NCI-H748 treated with DMSO at 0.1 percent for 48 hours (cell line): ENCODE measurements around the gene CDC6.

Experiments used
- DNase-seq: peaks from one replicate; lab custom pipeline; 2025; lab: John Stamatoyannopoulos, UW

Gene CDC6

DNA sequence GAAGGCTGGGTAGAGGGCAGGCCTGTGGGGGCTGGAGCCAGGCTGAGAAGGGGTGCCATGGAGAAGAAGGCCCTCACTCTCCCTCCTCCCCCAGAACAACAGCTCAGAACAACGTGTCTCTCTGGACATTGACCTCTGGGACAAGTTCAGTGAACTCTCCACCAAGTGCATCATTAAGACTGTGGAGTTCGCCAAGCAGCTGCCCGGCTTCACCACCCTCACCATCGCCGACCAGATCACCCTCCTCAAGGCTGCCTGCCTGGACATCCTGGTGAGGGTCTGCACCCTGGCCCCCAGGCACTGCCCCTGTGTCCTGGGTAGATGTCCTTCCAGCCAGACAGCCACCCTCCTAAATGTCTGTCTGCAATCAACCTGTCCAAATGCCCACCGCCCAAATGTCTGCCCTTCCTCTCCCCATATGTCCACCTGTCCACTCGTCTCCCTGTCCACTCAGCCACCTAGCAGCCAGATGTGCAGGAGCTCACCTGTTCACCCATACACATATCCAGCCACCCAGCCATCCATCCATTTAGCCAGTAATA is 64.6 kb downstream of the CDC6 start:
- DNase-seq, result no peak

DNA sequence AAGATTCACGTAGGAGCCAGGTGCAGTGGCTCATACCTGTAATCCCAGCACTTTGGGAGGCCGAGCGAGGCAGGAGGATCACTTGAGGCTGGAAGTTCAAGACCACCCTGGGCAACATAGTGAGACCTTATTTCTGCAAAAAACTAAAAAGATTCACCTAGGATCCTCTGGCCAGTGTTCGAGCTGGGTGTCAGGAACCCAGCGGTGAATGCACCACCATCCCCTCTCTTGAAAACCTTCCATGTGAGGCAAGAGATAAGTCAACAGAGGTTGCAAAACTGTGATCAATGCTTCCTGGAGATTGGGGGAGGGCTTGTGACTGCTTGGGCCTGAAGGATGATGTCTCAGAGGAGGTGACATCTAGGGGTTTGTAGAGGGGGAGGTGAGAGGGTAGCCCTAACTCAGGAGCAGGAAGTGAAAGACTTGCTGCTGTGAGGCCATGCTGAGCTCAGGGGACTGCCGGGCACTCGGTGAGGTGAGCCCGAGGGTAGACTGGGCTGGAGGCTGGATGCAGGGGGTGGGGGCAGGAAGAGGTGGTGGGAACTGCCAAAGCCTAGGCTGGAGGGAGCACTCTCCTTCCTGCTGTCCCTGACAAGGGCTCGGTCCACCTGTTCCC is 65.2 kb downstream of the CDC6 start:
- DNase-seq, result no peak
